Stomach smooth muscle (tissue), 2 donors: Measurements from ENCODE around the gene ADAM19.

Experiments
- H3K27ac ChIP-seq: one replicate; pipeline ENCODE4 v1.7.0; 2013; ENCODE audit warnings: mild to moderate bottlenecking, low read length, inconsistent platforms
- H3K27me3 ChIP-seq, 2 donors: one replicate each; pipeline ENCODE4 v1.7.0; 2013; ENCODE audit warnings: low read length in 2 of 2; ENCODE audit not compliant: insufficient read depth in 2 of 2, control insufficient read depth in 1 of 2
- H3K36me3 ChIP-seq, 2 donors: one replicate each; pipeline ENCODE4 v1.7.0; 2013; ENCODE audit warnings: low read length in 2 of 2; ENCODE audit not compliant: control insufficient read depth in 2 of 2, insufficient read depth in 2 of 2
- H3K4me1 ChIP-seq: one replicate; pipeline ENCODE4 v1.7.0; 2013; ENCODE audit warnings: low read length; ENCODE audit not compliant: control insufficient read depth, insufficient read depth
- H3K4me3 ChIP-seq, 2 donors: one replicate each; pipeline ENCODE4 v1.7.0; 2013; ENCODE audit warnings: low read length in 2 of 2
- H3K9ac ChIP-seq, 2 donors: one replicate each; pipeline ENCODE4 v1.7.0; 2013; ENCODE audit warnings: low read length in 2 of 2, mild to moderate bottlenecking in 1 of 2
- H3K9me3 ChIP-seq, 2 donors: one replicate each; pipeline ENCODE4 v1.7.0; 2013; ENCODE audit warnings: low read length in 2 of 2; ENCODE audit not compliant: control insufficient read depth in 2 of 2
- donor health status: healthy.
- donor health status: Pancreatic carcinoma.

The ADAM19 gene

DNA sequence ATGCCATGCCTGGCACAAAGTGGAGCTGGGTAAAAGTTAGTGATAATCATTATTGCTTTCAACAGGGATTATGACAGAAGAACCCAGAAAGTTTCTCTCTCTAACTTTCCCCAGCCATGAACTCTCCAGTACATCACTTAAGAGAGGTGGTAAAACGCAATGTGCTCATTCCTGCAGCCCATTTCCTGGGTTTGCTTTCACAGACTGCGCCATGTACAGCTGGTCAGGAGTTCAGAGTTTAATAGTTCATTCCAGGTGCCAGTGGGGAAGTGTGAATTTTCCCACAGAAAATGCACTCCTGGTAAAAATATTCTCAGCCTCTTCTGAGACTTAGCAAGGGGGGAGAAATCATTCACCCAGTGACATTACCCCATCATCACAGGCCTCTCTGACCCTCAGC is 35.5 kb downstream of the ADAM19 start:
- Histone ChIP-seq H3K36me3 (peaks cover 14 to 21% of the 10 kb centered on the region in 2 donors), H3K9me3 (no peaks in the 10 kb centered on the region), H3K27ac (peak overlapping the region; percentile 84), H3K27me3 (no peaks in the 10 kb centered on the region), H3K4me3 (peak overlapping the region in 1 of 2 donors; percentile 62), H3K9ac (peak overlapping the region; percentile 7 to 55), H3K4me1 (peaks cover 79% of the 10 kb centered on the region)

DNA sequence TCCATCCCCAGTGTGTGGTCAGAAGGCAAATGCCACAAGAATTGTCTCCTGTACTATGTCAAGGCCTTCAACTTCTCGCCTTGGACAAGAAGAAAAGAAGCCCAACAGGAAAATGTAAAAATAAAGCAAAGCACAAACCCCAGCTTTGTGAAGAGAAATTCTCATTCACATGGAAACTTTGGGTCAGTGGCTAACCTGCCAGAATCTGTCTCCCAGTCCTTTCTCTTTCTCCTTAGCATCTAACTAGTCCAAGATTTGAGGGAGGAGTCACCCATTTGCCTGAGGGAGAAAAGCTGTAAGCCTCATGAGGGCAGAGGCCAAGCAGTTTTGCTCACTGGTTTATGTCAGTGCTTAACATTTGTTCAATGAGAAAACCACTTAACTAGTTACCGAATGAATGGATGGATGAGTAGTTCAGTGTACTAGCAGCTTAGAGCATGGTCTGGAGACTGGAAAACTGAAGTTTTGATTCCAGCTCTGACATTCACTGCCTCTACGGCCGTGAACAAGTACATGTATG is 36.0 kb downstream of the ADAM19 start:
- Histone ChIP-seq H3K36me3 (peaks cover 14 to 21% of the 10 kb centered on the region in 2 donors), H3K9ac (peak overlapping the region in 1 of 2 donors; percentile 7), H3K27ac (peak overlapping the region; percentile 84), H3K9me3 (no peaks in the 10 kb centered on the region), H3K4me1 (peaks cover 80% of the 10 kb centered on the region), H3K27me3 (no peaks in the 10 kb centered on the region), H3K4me3 (no peak overlapping the region)

DNA sequence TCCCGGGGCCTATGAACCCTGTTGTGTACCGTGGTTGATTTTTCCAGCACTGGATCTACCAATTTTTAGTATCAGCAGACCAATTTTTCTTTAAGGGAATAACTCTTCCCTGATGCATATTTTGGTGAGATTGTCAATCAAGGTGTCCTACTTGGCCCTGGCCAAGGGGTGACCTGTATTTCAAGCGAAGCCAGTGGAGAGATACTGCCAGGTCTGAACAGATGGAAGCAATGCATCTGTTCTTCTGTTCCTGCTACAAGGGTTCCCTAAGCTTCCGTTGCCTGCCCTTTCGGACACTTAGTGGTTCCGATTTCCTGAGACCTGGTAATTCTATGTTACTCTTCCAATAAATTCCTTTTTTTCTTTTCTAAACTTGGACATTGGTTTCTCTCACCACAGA is 37.3 kb downstream of the ADAM19 start:
- Histone ChIP-seq H3K27ac (no peak overlapping the region), H3K27me3 (no peaks in the 10 kb centered on the region), H3K4me1 (peaks cover 78% of the 10 kb centered on the region), H3K36me3 (peaks cover 14 to 21% of the 10 kb centered on the region in 2 donors), H3K9me3 (no peaks in the 10 kb centered on the region), H3K4me3 (no peak overlapping the region), H3K9ac (no peak overlapping the region)

DNA sequence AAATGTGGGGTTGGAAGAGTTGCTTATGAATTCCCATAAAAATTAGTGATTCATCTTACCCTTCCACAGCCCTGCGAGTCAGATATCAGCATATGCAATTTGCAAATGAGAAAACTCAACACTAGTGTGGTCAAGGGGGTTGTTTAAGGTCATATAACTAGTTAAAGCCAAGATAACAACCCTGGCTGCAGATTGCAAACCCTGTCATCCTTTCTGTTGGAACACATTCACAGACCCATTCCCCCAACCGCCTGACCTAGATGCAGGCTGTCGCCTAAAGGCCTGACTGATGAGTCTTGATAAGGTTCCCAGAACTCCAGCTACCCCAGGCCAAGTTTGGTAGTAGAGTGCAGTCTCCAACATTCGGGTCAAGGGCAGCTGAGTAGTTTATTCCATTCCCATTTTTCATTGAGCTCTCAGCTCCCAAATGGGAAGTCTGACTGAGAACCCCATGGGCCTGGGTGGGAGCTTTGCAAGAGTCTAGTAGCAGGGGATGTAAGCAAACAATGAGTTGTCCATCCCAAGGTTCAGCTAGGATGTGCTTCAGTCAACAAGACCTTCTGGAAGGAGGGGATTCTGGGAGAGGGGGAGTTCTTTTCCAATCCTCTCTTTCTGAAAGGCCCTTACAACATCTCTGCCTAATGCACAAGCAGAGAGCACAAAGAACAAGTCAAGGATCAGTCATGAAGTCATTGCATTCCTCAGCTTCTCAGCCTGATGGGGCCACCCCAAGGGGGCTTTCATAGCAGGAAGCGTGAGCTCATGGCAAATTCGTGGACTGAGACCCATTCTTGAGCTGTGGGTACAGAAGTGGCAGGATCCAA is 40.3 kb downstream of the ADAM19 start:
- no peaks in the 10 kb centered on the region for H3K27me3 ChIP-seq
- H3K36me3 ChIP-seq = peaks cover 28 to 40% of the 10 kb centered on the region in 2 donors
- no peak overlapping the region for H3K4me3 ChIP-seq
- H3K9me3 ChIP-seq = no peaks in the 10 kb centered on the region
- no peak overlapping the region for H3K9ac ChIP-seq
- H3K4me1 ChIP-seq = peaks cover 61% of the 10 kb centered on the region
- peak overlapping the region; percentile 80 for H3K27ac ChIP-seq

DNA sequence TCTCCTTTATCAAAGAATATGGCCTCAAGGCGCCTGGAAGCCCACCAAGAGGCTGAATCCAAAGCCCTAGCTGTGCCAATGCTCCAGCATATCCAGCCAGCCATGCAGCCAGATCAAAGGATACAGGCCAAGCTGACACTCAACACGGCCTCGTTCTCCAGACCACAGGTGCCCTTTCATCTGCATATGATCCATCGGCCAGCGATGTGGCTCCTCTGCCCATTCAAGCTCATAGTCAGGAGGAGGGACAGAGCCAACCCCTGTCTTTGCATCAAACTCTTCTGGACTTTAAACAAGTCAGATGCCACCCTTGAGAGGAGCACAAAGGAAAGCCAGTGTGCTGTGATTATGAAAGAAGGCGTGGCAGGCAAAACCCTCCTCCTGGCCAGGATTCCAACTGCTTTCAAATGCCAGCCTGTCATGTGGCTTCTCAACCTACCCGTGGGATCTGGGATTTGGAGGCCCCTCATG is 42.5 kb downstream of the ADAM19 start:
- Histone ChIP-seq H3K9ac (no peak overlapping the region), H3K27me3 (no peaks in the 10 kb centered on the region), H3K36me3 (peaks cover 34 to 55% of the 10 kb centered on the region in 2 donors), H3K27ac (peak overlapping the region; percentile 31), H3K4me1 (peaks cover 53% of the 10 kb centered on the region), H3K9me3 (no peaks in the 10 kb centered on the region), H3K4me3 (peak overlapping the region in 1 of 2 donors; percentile 22)

DNA sequence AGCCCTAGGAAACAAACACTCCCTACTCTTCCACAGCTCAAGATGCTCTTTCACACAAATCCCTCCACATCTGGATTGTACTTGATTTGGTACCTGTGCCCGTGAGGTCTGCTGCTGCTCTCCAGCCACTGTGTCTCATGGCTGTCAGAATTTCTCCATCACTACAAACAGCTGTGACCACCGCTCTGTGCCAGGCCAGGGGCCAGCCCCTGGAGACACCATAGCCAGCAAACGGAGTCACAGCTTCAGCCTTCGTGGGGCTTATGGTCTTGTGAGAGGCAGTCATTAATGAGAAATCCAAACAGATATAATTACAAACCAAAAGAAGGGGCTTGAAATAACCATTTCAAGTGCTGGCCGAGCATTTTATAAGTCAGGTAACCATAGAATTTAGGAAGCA is 43.6 kb downstream of the ADAM19 start:
- H3K27me3 ChIP-seq = no peaks in the 10 kb centered on the region
- H3K36me3 ChIP-seq = peaks cover 29 to 47% of the 10 kb centered on the region in 2 donors
- peaks cover 57% of the 10 kb centered on the region for H3K4me1 ChIP-seq
- no peak overlapping the region for H3K4me3 ChIP-seq
- H3K9ac ChIP-seq = no peak overlapping the region
- no peaks in the 10 kb centered on the region for H3K9me3 ChIP-seq
- peak overlapping the region; percentile 31 for H3K27ac ChIP-seq

DNA sequence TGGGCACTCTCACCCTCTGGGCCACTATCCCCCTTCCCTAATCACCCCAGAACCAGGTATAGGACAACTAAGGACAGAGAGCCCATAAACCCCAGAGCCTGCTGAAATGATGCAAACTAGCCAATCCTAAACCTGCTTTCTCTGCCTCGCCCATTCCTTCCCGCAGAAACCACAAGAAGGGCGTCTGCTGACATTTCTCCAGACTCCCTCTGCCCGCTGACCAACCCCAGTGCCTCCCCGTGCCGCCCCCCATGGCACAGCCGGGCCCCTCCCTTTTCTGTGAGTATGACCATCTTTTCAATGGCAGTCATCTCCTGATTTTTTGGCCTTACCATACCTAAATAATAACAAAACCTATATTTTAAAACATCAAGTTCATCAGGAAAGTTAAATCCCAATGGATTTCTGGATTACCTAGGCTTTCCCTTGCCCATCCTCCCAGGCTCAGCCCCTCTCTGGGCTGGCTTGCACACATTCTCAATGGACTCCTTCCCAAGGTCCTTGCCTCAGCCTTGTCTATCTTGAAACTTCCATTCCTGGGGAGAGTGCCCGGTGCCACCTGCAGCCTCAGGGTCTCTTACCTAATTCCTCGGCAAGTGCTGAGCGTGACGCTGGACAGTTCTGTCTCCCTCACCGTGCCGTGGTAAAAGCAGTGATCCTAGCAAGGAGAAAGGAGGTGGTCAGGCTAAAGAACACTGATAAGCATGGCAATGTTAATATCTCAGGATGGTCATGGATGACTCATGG is 45.2 kb downstream of the ADAM19 start:
- no peak overlapping the region for H3K9ac ChIP-seq
- peaks cover 48% of the 10 kb centered on the region for H3K4me1 ChIP-seq
- no peak overlapping the region for H3K4me3 ChIP-seq
- no peaks in the 10 kb centered on the region for H3K27me3 ChIP-seq
- H3K27ac ChIP-seq = no peak overlapping the region
- H3K9me3 ChIP-seq = no peaks in the 10 kb centered on the region
- H3K36me3 ChIP-seq = peaks cover 22 to 37% of the 10 kb centered on the region in 2 donors

DNA sequence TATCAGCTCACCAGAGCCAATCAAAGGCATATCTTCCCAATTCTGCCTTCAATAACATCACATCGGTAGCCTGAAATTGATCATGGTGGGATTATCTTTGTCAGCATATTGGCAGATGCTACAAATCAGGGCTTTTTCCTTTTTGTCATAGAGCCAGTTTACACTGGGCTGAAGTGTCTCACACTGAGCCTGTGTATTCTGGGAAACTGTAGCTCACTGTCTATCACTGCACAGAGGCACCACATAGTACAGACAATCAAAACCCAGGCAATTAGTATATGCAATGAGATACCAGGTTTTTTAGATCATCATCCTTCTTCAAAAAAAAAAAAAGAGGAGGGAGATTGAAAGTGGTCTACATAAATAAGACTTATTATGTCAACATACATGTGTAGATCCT is 46.6 kb downstream of the ADAM19 start:
- Histone ChIP-seq H3K36me3 (peaks cover 20 to 36% of the 10 kb centered on the region in 2 donors), H3K9me3 (no peaks in the 10 kb centered on the region), H3K27ac (peak overlapping the region; percentile 69), H3K27me3 (no peaks in the 10 kb centered on the region), H3K4me3 (no peak overlapping the region), H3K4me1 (peaks cover 48% of the 10 kb centered on the region), H3K9ac (no peak overlapping the region)

DNA sequence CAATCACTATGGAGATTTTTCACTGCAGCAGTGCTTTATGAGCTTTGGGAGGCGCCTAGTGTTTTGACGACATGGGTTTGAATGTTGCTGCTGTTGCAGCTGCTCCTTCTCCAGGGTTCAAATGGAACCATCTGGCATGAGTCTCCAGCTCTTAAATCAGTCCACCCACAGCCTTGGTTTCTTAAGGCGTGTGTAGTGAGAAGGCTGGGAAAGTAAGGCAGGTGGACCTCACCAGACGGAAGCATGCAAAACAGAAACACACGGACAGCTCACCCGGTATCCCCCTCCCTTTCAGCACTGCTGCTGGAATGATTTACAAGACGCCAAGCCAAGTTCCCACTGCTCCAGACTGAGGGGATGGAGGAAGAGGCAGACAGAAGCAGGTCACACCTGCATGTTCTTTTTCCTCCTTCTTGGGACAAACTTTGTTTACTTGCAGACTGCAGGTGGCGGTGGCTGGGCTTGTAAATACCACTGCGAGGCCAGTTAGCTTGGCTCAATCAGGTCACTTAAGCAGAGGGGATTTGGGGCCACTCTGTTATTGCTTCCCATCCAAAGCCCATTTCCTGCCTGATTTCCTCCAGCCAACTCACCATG is 47.4 kb downstream of the ADAM19 start:
- peaks cover 20 to 35% of the 10 kb centered on the region in 2 donors for H3K36me3 ChIP-seq
- H3K27ac ChIP-seq = peak overlapping the region; percentile 69
- no peaks in the 10 kb centered on the region for H3K27me3 ChIP-seq
- H3K9me3 ChIP-seq = no peaks in the 10 kb centered on the region
- peak overlapping the region in 1 of 2 donors; percentile 35 for H3K4me3 ChIP-seq
- peaks cover 46% of the 10 kb centered on the region for H3K4me1 ChIP-seq
- no peak overlapping the region for H3K9ac ChIP-seq

DNA sequence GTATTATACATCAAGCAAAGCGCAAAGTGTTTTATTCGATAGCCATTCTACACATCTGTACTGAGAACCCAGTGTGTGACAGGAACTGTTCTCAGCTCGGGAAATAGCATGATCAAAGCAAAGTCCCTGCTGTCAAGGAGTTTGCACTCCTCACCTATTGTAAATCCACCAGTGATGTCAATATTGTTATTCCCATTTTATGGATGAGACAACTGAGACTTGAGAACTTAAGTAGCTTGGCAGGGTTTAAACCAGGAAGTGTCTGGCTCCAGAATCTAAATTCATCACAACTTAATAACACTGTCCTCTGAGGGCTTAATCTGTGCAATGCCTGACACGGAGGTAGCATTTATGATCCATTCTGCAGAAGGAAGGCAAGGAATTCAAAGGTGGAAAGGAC is 50.7 kb downstream of the ADAM19 start:
- Histone ChIP-seq H3K36me3 (peaks cover 6 to 22% of the 10 kb centered on the region in 2 donors), H3K9me3 (no peaks in the 10 kb centered on the region), H3K27me3 (no peaks in the 10 kb centered on the region), H3K27ac (peak overlapping the region; percentile 68), H3K4me1 (peaks cover 54% of the 10 kb centered on the region), H3K9ac (peak overlapping the region in 1 of 2 donors; percentile 43), H3K4me3 (no peak overlapping the region)
